Panc1 (cell line): ENCODE data around the gene ZNF468.
"Not testable (repeated sequence)": the region's sequence is repeated elsewhere in the genome, so short reads cannot be mapped to it uniquely, and the experiment has no call there.

Experiments
- POLR2AphosphoS5 ChIP-seq: IDR thresholded peaks from 2 replicates; pipeline ENCODE4 v1.6.1; 2012; ENCODE audit warnings: mild to moderate bottlenecking, low read depth, low read length, moderate library complexity
- SIN3A ChIP-seq: IDR thresholded peaks from 2 replicates; pipeline ENCODE4 v1.6.1; 2012; ENCODE audit warnings: low read depth, mild to moderate bottlenecking, low read length, moderate library complexity, borderline replicate concordance; ENCODE audit not compliant: insufficient read depth
- TF ChIP-seq, protein P1 (sequence below): fragments of 450-650 bp; IDR thresholded peaks from 2 replicates; pipeline ENCODE4 v1.5.1; 2017; ENCODE audit warnings: mild to moderate bottlenecking

DNA sequence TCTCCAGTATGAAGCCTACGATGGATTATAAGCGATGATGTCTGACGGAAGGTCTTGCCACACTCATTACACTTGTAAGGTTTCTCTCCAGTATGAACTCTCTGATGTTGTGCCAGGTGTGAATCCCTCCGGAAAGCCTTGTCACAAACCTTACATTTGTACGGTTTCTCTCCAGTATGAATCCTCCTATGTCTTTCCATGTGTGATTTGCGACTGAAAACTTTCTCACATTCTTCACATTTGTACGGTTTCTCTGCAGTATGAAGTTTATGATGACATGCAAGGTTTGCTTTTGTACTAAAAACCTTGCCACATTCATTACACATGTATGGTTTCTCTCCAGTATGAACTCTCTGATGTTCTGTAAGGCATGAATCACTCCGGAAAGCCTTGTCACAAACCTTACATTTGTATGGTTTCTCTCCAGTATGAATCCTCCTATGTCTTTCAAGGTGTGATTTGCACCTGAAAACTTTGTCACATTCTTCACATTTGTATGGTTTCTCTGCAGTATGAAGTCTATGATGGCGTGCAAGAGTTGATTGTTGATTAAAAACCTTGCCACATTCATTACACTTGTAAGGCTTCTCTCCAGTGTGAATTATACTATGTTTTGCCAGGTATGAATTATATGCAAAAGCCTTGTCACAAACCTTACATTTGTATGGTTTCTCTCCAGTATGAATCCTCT, 57.3 kb downstream of the ZNF468 start:
- TF ChIP-seq POLR2AphosphoS5, SIN3A: not testable (repeated sequence)
- TF ChIP-seq, protein P1, sequence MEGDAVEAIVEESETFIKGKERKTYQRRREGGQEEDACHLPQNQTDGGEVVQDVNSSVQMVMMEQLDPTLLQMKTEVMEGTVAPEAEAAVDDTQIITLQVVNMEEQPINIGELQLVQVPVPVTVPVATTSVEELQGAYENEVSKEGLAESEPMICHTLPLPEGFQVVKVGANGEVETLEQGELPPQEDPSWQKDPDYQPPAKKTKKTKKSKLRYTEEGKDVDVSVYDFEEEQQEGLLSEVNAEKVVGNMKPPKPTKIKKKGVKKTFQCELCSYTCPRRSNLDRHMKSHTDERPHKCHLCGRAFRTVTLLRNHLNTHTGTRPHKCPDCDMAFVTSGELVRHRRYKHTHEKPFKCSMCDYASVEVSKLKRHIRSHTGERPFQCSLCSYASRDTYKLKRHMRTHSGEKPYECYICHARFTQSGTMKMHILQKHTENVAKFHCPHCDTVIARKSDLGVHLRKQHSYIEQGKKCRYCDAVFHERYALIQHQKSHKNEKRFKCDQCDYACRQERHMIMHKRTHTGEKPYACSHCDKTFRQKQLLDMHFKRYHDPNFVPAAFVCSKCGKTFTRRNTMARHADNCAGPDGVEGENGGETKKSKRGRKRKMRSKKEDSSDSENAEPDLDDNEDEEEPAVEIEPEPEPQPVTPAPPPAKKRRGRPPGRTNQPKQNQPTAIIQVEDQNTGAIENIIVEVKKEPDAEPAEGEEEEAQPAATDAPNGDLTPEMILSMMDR, result not testable (repeated sequence)
